PFSK-1 (cell line): ENCODE data around the gene CCER1.

Experiments
- FOXP2 ChIP-seq: optimal IDR thresholded peaks from 2 replicates; pipeline ENCODE3; 2011; ENCODE audit warnings: borderline replicate concordance, control low read depth, inconsistent platforms; ENCODE audit not compliant: insufficient read depth; ENCODE audit errors: extremely low read length, extremely low read depth
- POLR2AphosphoS5 ChIP-seq: IDR thresholded peaks from 2 replicates; pipeline ENCODE4 v1.6.1; 2012; ENCODE audit warnings: low read depth, mild to moderate bottlenecking, control low read depth, low read length, moderate library complexity
- REST ChIP-seq, 2 experiments: IDR thresholded peaks; 2 replicates each; pipeline versions ENCODE4 v1.6.1 to v1.8.0; 2011 to 2012; ENCODE audit warnings: low read depth in 2 of 2, low read length in 2 of 2, control low read depth in 1 of 2, inconsistent platforms in 1 of 2, mild to moderate bottlenecking in 1 of 2, moderate library complexity in 1 of 2; ENCODE audit not compliant: insufficient read depth in 1 of 2
- SIN3A ChIP-seq: IDR thresholded peaks from 2 replicates; pipeline ENCODE4 v1.6.1; 2012; ENCODE audit warnings: mild to moderate bottlenecking, low read length, moderate library complexity, borderline replicate concordance; ENCODE audit not compliant: insufficient read depth
- TAF1 ChIP-seq: IDR thresholded peaks from 2 replicates; pipeline ENCODE4 v1.6.1; 2012; ENCODE audit warnings: low read length, control low read depth, borderline replicate concordance; ENCODE audit not compliant: insufficient read depth

- TF ChIP-seq POLR2AphosphoS5: no peak
- TF ChIP-seq REST (IDR thresholded peaks at IDR 0.05; ENCODE audit: insufficient read depth in 1 of 2, low read depth in 2 of 2, low read length in 2 of 2): no peak
- TF ChIP-seq TAF1: no peak
- TF ChIP-seq SIN3A: no peak
- TF ChIP-seq FOXP2: no peak
Measured at GRCh38 chr12:90977224-90977623, 22.2 kb upstream of the CCER1 start.
